HL-60 (cell line): Measurements from ENCODE around the gene FBXO36.
A peak's percentile ranks its signal among the peaks of the same experiment; 100 is the strongest.

ENCODE experiments used
- DNase-seq, 2 experiments: peaks; one replicate each; pipeline ENCODE4 v3.0.0-alpha.2; 2010 to 2020; ENCODE audit warnings: low read depth in 1 of 2, low spot score in 1 of 2
- H3K27ac ChIP-seq: fragments of 250-450 bp; sonication (Bioruptor Pico); replicated peaks from 2 replicates; pipeline ENCODE4 v1.5.1; 2020; ENCODE audit warnings: mild to moderate bottlenecking, moderate library complexity
- H3K27me3 ChIP-seq: fragments of 250-450 bp; sonication (Bioruptor Pico); 2 replicates; pipeline ENCODE4 v1.5.1; 2021; ENCODE audit warnings: mild to moderate bottlenecking, moderate library complexity; ENCODE audit not compliant: insufficient read depth, poor library complexity, severe bottlenecking
- H3K4me3 ChIP-seq: replicated peaks from 2 replicates; pipeline ENCODE4 v1.5.1; 2011; ENCODE audit warnings: mild to moderate bottlenecking, control low read depth, low read length; ENCODE audit not compliant: insufficient read depth
- GABPA ChIP-seq: IDR thresholded peaks from 2 replicates; pipeline ENCODE4 v1.6.1; 2012; ENCODE audit warnings: low read depth
- POLR2AphosphoS5 ChIP-seq: IDR thresholded peaks from 2 replicates; pipeline ENCODE4 v1.6.1; 2012; ENCODE audit warnings: low read depth
- REST ChIP-seq: IDR thresholded peaks from 2 replicates; pipeline ENCODE4 v1.6.1; 2012; ENCODE audit warnings: low read depth; ENCODE audit not compliant: insufficient replicate concordance
- SPI1 ChIP-seq: IDR thresholded peaks from 2 replicates; pipeline ENCODE4 v1.6.1; 2012; ENCODE audit warnings: low read depth, mild to moderate bottlenecking, borderline replicate concordance
- TF ChIP-seq, protein P1 (sequence below): IDR thresholded peaks from one replicate; pipeline ENCODE4 v1.5.1; 2011; ENCODE audit warnings: low read length, control low read depth, inconsistent platforms; ENCODE audit not compliant: insufficient read depth

Gene FBXO36

GRCh38 chr2:229997565-229997964 is 75.3 kb downstream of the FBXO36 start:
- no peak overlapping the region for H3K27ac ChIP-seq
- no peak overlapping the region for H3K4me3 ChIP-seq
- TF ChIP-seq REST (no peak), POLR2AphosphoS5 (no peak), SPI1 (no peak), GABPA (no peak)
- TF ChIP-seq, protein P1, sequence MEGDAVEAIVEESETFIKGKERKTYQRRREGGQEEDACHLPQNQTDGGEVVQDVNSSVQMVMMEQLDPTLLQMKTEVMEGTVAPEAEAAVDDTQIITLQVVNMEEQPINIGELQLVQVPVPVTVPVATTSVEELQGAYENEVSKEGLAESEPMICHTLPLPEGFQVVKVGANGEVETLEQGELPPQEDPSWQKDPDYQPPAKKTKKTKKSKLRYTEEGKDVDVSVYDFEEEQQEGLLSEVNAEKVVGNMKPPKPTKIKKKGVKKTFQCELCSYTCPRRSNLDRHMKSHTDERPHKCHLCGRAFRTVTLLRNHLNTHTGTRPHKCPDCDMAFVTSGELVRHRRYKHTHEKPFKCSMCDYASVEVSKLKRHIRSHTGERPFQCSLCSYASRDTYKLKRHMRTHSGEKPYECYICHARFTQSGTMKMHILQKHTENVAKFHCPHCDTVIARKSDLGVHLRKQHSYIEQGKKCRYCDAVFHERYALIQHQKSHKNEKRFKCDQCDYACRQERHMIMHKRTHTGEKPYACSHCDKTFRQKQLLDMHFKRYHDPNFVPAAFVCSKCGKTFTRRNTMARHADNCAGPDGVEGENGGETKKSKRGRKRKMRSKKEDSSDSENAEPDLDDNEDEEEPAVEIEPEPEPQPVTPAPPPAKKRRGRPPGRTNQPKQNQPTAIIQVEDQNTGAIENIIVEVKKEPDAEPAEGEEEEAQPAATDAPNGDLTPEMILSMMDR = no peak
- DNase-seq = no peak
- no peaks in the 10 kb centered on the region for H3K27me3 ChIP-seq

GRCh38 chr2:230000118-230000841 is 78.0 kb downstream of the FBXO36 start:
- no peaks in the 10 kb centered on the region for H3K27me3 ChIP-seq
- no peak overlapping the region for H3K4me3 ChIP-seq
- TF ChIP-seq REST (no peak), GABPA (no peak), POLR2AphosphoS5 (no peak), SPI1 (no peak)
- TF ChIP-seq, protein P1 = no peak
- H3K27ac ChIP-seq = no peak overlapping the region
- DNase-seq = no peak

DNA sequence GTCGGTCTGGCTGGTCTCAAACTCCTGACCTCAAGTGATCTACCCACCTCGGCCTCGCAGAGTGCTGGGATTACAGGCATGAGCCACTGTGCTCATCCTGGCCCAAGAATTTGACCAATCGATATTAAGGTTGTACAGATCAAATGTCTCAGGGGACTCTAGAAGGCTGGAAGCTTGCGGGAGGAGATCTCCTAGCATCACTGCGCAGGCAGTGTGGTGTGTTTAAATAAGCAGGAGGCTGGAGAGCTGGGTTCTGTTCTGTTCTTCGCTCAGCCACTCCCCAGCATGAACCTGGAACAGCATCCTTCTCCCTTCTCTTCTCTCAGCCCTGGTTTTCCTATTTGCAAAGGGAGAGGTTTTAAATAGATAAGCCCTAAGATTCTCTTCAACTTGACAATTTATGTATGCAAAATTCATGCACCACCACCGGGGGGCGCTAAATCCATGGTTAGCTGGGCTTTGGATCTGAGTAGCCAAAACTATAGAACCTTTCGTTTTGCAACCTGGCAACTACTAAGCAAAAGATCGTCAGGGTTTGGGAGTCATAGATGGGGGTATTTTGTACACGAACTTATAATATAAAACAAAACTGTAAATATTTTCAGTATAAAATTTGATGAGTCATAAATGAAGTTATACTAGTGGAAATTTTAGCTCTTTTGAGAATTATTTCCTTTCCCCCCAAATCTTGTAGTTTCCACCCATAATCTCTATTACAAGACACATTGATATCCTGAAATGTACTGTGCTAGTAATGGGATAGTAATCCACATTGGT is 85.8 kb downstream of the FBXO36 start:
- Histone ChIP-seq H3K4me3 (no peak overlapping the region), H3K27me3 (no peaks in the 10 kb centered on the region), H3K27ac (no peak overlapping the region)
- DNase-seq = peak; percentile 52 to 82
- no peak for TF ChIP-seq REST
- TF ChIP-seq, protein P1 = peak; percentile 44
